ENCODE results near the gene SECISBP2. TPM values are rescaled to one million over a fixed set of nuclear protein-coding genes. Genes with fewer than 3 reads are reported as not detected.

SECISBP2 gene
- total and polyA plus RNA-seq, 2 experiments from 2014 or later = 77.7 to 86.8 TPM

- H3K9me2 ChIP-seq (ENCODE audit: insufficient read depth) = no peaks in the 10 kb centered on the region
- H3K9me3 Mint-ChIP-seq = peaks cover 5% of the 10 kb centered on the region; the same call in 1 of the 3 replicates
- no peak overlapping the region for H2AFZ ChIP-seq
- H3K36me3 Mint-ChIP-seq (ENCODE audit: low read depth) = peaks cover 51% of the 10 kb centered on the region
- DNase-seq (ENCODE audit: low spot score) (peak; percentile 20), ATAC-seq (no peak)
- peaks cover 49% of the 10 kb centered on the region for H3K79me2 ChIP-seq (replicated peaks; ENCODE audit: insufficient read depth)
- peaks cover 9% of the 10 kb centered on the region for H3K36me3 ChIP-seq (ENCODE audit: insufficient read depth)
- peaks cover 16% of the 10 kb centered on the region for H3K4me1 ChIP-seq (ENCODE audit: insufficient read depth)
- peak overlapping the region; percentile 99 for H3K27ac ChIP-seq (ENCODE audit: low read depth)
- H3K27me3 ChIP-seq (ENCODE audit: insufficient read depth) = no peaks in the 10 kb centered on the region
- H3K4me3 ChIP-seq = peak overlapping the region; percentile 73
- H3K4me3 Mint-ChIP-seq = peak overlapping the region; percentile 94
- peaks cover 17% of the 10 kb centered on the region for H3K27me3 Mint-ChIP-seq (ENCODE audit: insufficient read depth, low read depth, poor library complexity)
- peak overlapping the region; percentile 89 for H3K4me2 ChIP-seq
- TF ChIP-seq ZNF114 (CRISPR knock-in tag; IDR thresholded peaks at IDR 0.05) (no peak), EZH2 (IDR thresholded peaks at IDR 0.05; ENCODE audit: low read depth, unreplicated experiment) (no peak), EZH2phosphoT487 (IDR thresholded peaks at IDR 0.05; ENCODE audit: unreplicated experiment) (no peak), ZNF462 (CRISPR knock-in tag; IDR thresholded peaks at IDR 0.05) (no peak), JUNB (IDR thresholded peaks at IDR 0.05; ENCODE audit: unreplicated experiment) (no peak), STAT1 (IDR thresholded peaks at IDR 0.05; ENCODE audit: unreplicated experiment) (no peak), ETS1 (IDR thresholded peaks at IDR 0.05) (no peak), REST (IDR thresholded peaks at IDR 0.05; ENCODE audit: unreplicated experiment) (no peak), POLR2AphosphoS5 (IDR thresholded peaks at IDR 0.05; ENCODE audit: low read depth) (no peak), CTCF (conservative IDR thresholded peaks at IDR 0.05; ENCODE audit: low read depth in 2 of 2) (no peak), ZNF331 (CRISPR knock-in tag; IDR thresholded peaks at IDR 0.05; ENCODE audit: low read depth) (no peak), NANOG (IDR thresholded peaks at IDR 0.05; ENCODE audit: borderline replicate concordance) (no peak), CREB1 (CRISPR knock-in tag; IDR thresholded peaks at IDR 0.05; ENCODE audit: low read depth) (no peak)
- peak overlapping the region; percentile 100 for H3K27ac Mint-ChIP-seq
- peaks cover 20% of the 10 kb centered on the region for H3K4me1 Mint-ChIP-seq
- peaks cover 25% of the 10 kb centered on the region for H4K20me1 ChIP-seq (replicated peaks; ENCODE audit: insufficient read depth)
- H3F3A ChIP-seq (replicated peaks; ENCODE audit: low read depth) = peaks cover 7% of the 10 kb centered on the region; the same call in 1 of the 2 replicates
Observed at GRCh38 chr9:89309608-89310474, 8.5 kb upstream of the SECISBP2 start.

Data from GM23338 (cell line).